Endothelial cell of umbilical vein (primary cell): ENCODE results near the gene OAS2. TPM values are rescaled to one million over a fixed set of nuclear protein-coding genes. Genes with fewer than 3 reads are reported as not detected.

Source experiments
- BruUV-seq: library from RNA; stranded (reverse); fragments of 400-500 nt; replicated peaks from 2 replicates; lab custom pipeline; 2021; lab: Mats Ljungman, UMichigan
- CTCF ChIA-PET: fragments of 300-600, 350-600 bp; sonication (Branson Sonifier 250); formaldehyde crosslinking; loops from one replicate; lab custom pipeline; 2021; ENCODE audit warnings: antibody characterized with exemption, inconsistent platforms; lab: Charles Lee
- POLR2A ChIA-PET: fragments of 300-600, 350-600 bp; sonication (Branson Sonifier 250); formaldehyde crosslinking; loops from one replicate; lab custom pipeline; 2021; ENCODE audit warnings: antibody characterized with exemption, inconsistent platforms; lab: Charles Lee
- DNase-seq: peaks from one replicate; pipeline ENCODE4 v3.0.0-alpha.2; 2011; ENCODE audit warnings: low read depth, low spot score
- FAIRE-seq: peaks from 2 replicates; lab custom pipeline; 2011; peaks lifted over from hg19 to GRCh38; lab: Jason Lieb, UNC
- H2AFZ ChIP-seq: 2 replicates; pipeline ENCODE4 v1.6.0; 2012; ENCODE audit warnings: low read depth, low read length, control low read depth, inconsistent platforms
- H3K27ac ChIP-seq: 2 replicates; pipeline ENCODE4 v1.5.1; 2011; ENCODE audit warnings: low read depth, mild to moderate bottlenecking, control low read depth, low read length, moderate library complexity; ENCODE audit not compliant: insufficient read depth
- H3K27me3 ChIP-seq, 2 experiments: 2 replicates each; pipeline versions ENCODE4 v1.6.0 to v1.6.1; 2011; ENCODE audit warnings: low read length in 2 of 2, mixed read lengths in 1 of 2; ENCODE audit not compliant: control insufficient read depth in 2 of 2, insufficient read depth in 2 of 2
- H3K36me3 ChIP-seq, 2 experiments: 2 replicates in 1 of 2; 3 replicates in 1 of 2; pipeline ENCODE4 v1.5.1; 2011; ENCODE audit warnings: low read length in 2 of 2, mild to moderate bottlenecking in 1 of 2, moderate library complexity in 1 of 2; ENCODE audit not compliant: control insufficient read depth in 2 of 2, insufficient read depth in 2 of 2; ENCODE audit errors: extremely low read depth in 1 of 2
- H3K4me1 ChIP-seq: 3 replicates; pipeline ENCODE4 v1.5.1; 2011; ENCODE audit warnings: mild to moderate bottlenecking, low read length; ENCODE audit not compliant: control insufficient read depth, insufficient read depth; ENCODE audit errors: extremely low read depth
- H3K4me2 ChIP-seq: 2 replicates; pipeline ENCODE4 v1.6.1; 2011; ENCODE audit warnings: low read length, control low read depth, mixed read lengths; ENCODE audit not compliant: insufficient read depth
- H3K4me3 ChIP-seq, 3 experiments: fragments of 200-600 bp in 1 of 3; sonication (generic), shearing (Covaris generic) in 1 of 3; replicated peaks in 1 of 3; 2 replicates each; pipeline ENCODE4 v1.5.1; 2011 to 2016; ENCODE audit warnings: control low read depth in 3 of 3, low read length in 3 of 3, mild to moderate bottlenecking in 2 of 3, inconsistent platforms in 1 of 3, low read depth in 1 of 3, moderate library complexity in 1 of 3; ENCODE audit not compliant: insufficient read depth in 1 of 3
- H3K79me2 ChIP-seq: 2 replicates; pipeline ENCODE4 v1.6.0; 2012; ENCODE audit warnings: low read length, inconsistent platforms; ENCODE audit not compliant: control insufficient read depth, insufficient read depth
- H3K9ac ChIP-seq: replicated peaks from 2 replicates; pipeline ENCODE3; 2011; ENCODE audit warnings: low read length, control low read depth; ENCODE audit not compliant: insufficient read depth; ENCODE audit errors: extremely low read depth
- H3K9me1 ChIP-seq: replicated peaks from 3 replicates; pipeline ENCODE4 v1.6.0; 2011; ENCODE audit warnings: mild to moderate bottlenecking, low read length; ENCODE audit not compliant: control insufficient read depth, insufficient read depth; ENCODE audit errors: extremely low read depth
- H3K9me3 ChIP-seq: replicated peaks from 2 replicates; pipeline ENCODE4 v1.5.1; 2012; ENCODE audit warnings: low read length, inconsistent platforms; ENCODE audit not compliant: control insufficient read depth, insufficient read depth
- H4K20me1 ChIP-seq: replicated peaks from 2 replicates; pipeline ENCODE3; 2011; ENCODE audit warnings: mild to moderate bottlenecking, low read length; ENCODE audit not compliant: control insufficient read depth, insufficient read depth; ENCODE audit errors: extremely low read depth
- EZH2 ChIP-seq: IDR thresholded peaks from 2 replicates; pipeline ENCODE4 v1.6.1; 2012; ENCODE audit warnings: borderline replicate concordance, low read depth, mild to moderate bottlenecking, moderate library complexity, low read length, inconsistent platforms; ENCODE audit not compliant: severe bottlenecking
- FOS ChIP-seq: IDR thresholded peaks from 2 replicates; pipeline ENCODE4 v1.6.1; 2011; ENCODE audit warnings: mild to moderate bottlenecking, low read length, moderate library complexity, borderline replicate concordance; ENCODE audit not compliant: insufficient read depth
- GATA2 ChIP-seq: IDR thresholded peaks from 2 replicates; pipeline ENCODE4 v1.7.0; 2011; ENCODE audit warnings: low read depth, mild to moderate bottlenecking, moderate library complexity, mixed read lengths, low read length; ENCODE audit not compliant: insufficient read length, insufficient read depth
- JUN ChIP-seq: IDR thresholded peaks from 2 replicates; pipeline ENCODE4 v1.6.1; 2011; ENCODE audit warnings: borderline replicate concordance, low read depth; ENCODE audit not compliant: insufficient read length, insufficient read depth
- MYC ChIP-seq: IDR thresholded peaks from one replicate; pipeline ENCODE4 v1.6.1; 2011; ENCODE audit warnings: mild to moderate bottlenecking, low read depth, low read length
- POLR2A ChIP-seq: IDR thresholded peaks from 2 replicates; pipeline ENCODE4 v1.6.1; 2012; ENCODE audit warnings: low read depth, mild to moderate bottlenecking, control low read depth, low read length
- POLR2AphosphoS5 ChIP-seq: IDR thresholded peaks from 2 replicates; pipeline ENCODE4 v1.6.1; 2012; ENCODE audit warnings: low read depth, mild to moderate bottlenecking, control low read depth, low read length, moderate library complexity; ENCODE audit not compliant: insufficient read depth
- dilution Hi-C: fragments of 300-500 bp; cut with MboI; formaldehyde crosslinking; loops from one replicate; pipeline ENCODE4 v1.15.0; 2019; ENCODE audit warnings: low sequenced_read_pairs; ENCODE audit not compliant: extremely low pct_ligation_motif_present
- intact Hi-C: fragments of 100-400 bp; cut with micrococcal nuclease; formaldehyde crosslinking; loops from one replicate; pipeline ENCODE4 v1.10.0; 2022
- polyA plus RNA-seq, 4 experiments: library from polyadenylated mRNA; depleted of rRNA in 3 of 4; stranded (reverse) in 3 of 4; unstranded in 1 of 4; fragments of >200 nt; gene quantifications; 2 replicates each; pipeline versions ENCODE4 v1.2.1 to v1.2.3, GENCODE V29; 2011 to 2012; ENCODE audit warnings: missing spikeins in 1 of 4
- total RNA-seq: library from RNA; stranded (reverse); gene quantifications from 2 replicates; pipeline ENCODE4 v1.2.3, GENCODE V29; 2021
- TF ChIP-seq, protein P1 (sequence below): IDR thresholded peaks from 2 replicates; pipeline ENCODE4 v1.6.1; 2011; ENCODE audit not compliant: insufficient read depth, insufficient read length
- TF ChIP-seq, protein P2 (sequence below), 2 donors: IDR thresholded peaks; 1 replicate in 1 of 2; 2 replicates in 1 of 2; pipeline ENCODE4 v1.5.1; 2011; ENCODE audit warnings: low read length in 2 of 2, mild to moderate bottlenecking in 2 of 2, moderate library complexity in 2 of 2, control low read depth in 1 of 2, inconsistent platforms in 1 of 2, low read depth in 1 of 2; ENCODE audit not compliant: insufficient read depth in 1 of 2; ENCODE audit errors: extremely low read depth in 1 of 2

OAS2 gene
- total and polyA plus RNA-seq, 2 donors (not counting 3 experiments of a cell fraction or from before 2014, with no cell fraction given), result 1.3 to 3.1 TPM

DNA sequence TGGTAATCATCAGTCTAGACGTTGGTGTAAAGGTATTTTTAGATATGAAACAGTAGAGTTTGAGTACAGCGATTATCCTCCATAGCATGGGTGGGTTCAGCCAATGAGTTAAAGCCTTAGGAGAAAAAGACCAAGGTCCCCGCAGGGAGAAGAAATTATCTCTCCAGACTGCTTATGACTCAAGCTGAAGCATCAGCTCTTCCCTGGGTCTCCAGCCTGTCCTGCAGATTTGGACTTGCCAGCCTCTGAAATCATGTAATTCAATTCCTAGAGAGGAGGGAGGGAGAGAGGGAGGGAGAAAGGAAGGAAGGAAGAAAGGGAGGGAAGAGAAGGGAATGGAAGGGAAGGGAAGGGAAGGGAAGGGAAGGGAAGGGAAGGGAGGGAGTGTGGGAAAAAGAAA, 66.2 kb downstream of the OAS2 start:
- H2AFZ ChIP-seq, result no peak overlapping the region
- H3K27ac ChIP-seq, result no peak overlapping the region
- H3K79me2 ChIP-seq, result no peaks in the 10 kb centered on the region
- no peak for TF ChIP-seq EZH2
- TF ChIP-seq, protein P1, sequence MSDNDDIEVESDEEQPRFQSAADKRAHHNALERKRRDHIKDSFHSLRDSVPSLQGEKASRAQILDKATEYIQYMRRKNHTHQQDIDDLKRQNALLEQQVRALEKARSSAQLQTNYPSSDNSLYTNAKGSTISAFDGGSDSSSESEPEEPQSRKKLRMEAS, result no peak
- no peak for TF ChIP-seq POLR2AphosphoS5
- TF ChIP-seq JUN, result no peak
- no peak for TF ChIP-seq MYC
- TF ChIP-seq POLR2A, result no peak
- TF ChIP-seq FOS, result no peak
- TF ChIP-seq, protein P2, sequence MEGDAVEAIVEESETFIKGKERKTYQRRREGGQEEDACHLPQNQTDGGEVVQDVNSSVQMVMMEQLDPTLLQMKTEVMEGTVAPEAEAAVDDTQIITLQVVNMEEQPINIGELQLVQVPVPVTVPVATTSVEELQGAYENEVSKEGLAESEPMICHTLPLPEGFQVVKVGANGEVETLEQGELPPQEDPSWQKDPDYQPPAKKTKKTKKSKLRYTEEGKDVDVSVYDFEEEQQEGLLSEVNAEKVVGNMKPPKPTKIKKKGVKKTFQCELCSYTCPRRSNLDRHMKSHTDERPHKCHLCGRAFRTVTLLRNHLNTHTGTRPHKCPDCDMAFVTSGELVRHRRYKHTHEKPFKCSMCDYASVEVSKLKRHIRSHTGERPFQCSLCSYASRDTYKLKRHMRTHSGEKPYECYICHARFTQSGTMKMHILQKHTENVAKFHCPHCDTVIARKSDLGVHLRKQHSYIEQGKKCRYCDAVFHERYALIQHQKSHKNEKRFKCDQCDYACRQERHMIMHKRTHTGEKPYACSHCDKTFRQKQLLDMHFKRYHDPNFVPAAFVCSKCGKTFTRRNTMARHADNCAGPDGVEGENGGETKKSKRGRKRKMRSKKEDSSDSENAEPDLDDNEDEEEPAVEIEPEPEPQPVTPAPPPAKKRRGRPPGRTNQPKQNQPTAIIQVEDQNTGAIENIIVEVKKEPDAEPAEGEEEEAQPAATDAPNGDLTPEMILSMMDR (IDR thresholded peaks at IDR 0.05; ENCODE audit: extremely low read depth in 1 of 2, insufficient read depth in 1 of 2, low read depth in 1 of 2, low read length in 2 of 2), result no peak
- TF ChIP-seq GATA2, result no peak
- POLR2A ChIA-PET, result no interaction called here
- no peak overlapping the region for H3K4me2 ChIP-seq
- BruUV-seq, result no TSS peak
- peaks cover 12% of the 10 kb centered on the region for H3K4me1 ChIP-seq
- CTCF ChIA-PET, result interaction anchor here (2.1 kb wide), 1 partner anchor 51 kb away, joined by 10 read pairs; no protein-coding TSS in a partner anchor
- no peak overlapping the region for H3K4me3 ChIP-seq
- no peaks in the 10 kb centered on the region for H3K9me1 ChIP-seq
- H3K9ac ChIP-seq, result no peak overlapping the region
- no peak for FAIRE-seq
- dilution Hi-C loops (no loop called here), intact Hi-C loops (no loop called here)
- H4K20me1 ChIP-seq, result no peaks in the 10 kb centered on the region
- no peak for DNase-seq
- H3K36me3 ChIP-seq, result no peaks in the 10 kb centered on the region
- H3K27me3 ChIP-seq, result peaks cover 0 to 6% of the 10 kb centered on the region in 2 experiments
- no peaks in the 10 kb centered on the region for H3K9me3 ChIP-seq
